Measurements from ENCODE around the gene BABAM2.

Gene BABAM2

DNA sequence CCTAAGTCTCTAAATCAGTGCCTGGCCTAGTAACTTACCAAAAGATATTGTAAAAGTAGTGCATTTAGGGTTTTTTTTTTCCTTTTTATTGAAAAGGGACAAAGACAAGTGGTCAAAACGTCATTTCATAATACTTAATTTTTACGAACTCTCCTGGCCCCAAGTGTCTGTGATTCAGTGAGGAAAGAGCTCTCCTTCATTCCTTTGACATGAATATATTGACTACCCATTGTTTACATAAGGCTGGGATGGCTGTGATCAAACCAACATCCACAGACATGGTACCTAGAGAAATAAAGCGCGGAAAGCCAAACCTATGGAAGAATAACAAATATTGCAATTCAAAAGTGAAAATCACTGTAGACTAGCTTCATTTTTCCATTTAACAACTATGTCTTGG, 198.4 kb downstream of the BABAM2 start:
- Histone ChIP-seq H3K9me3 (ENCODE audit: insufficient read depth, low read length) (no peaks in the 10 kb centered on the region), H2AFZ (ENCODE audit: low read depth, low read length, severe bottlenecking) (no peak overlapping the region), H4K20me1 (ENCODE audit: low read depth, low read length) (no peaks in the 10 kb centered on the region), H3K4me2 (ENCODE audit: low read depth, low read length, poor library complexity, severe bottlenecking) (no peak overlapping the region), H3K27ac (ENCODE audit: low read depth, low read length) (no peak overlapping the region), H3F3A (ENCODE audit: insufficient read depth) (no peaks in the 10 kb centered on the region), H3K4me3 (ENCODE audit: insufficient read depth, low read length, poor library complexity, severe bottlenecking) (no peak overlapping the region), H3K9me2 (replicated peaks; ENCODE audit: insufficient read depth, low read length) (no peaks in the 10 kb centered on the region), H3K36me3 (ENCODE audit: low read length) (no peaks in the 10 kb centered on the region), H3K27me3 (ENCODE audit: low read length) (no peaks in the 10 kb centered on the region), H3K79me2 (ENCODE audit: insufficient read depth, low read length) (no peaks in the 10 kb centered on the region), H3K9ac (ENCODE audit: low read length) (no peak overlapping the region)
- no peak for TF ChIP-seq EZH2phosphoT487 (conservative IDR thresholded peaks at IDR 0.05; ENCODE audit: low read length)
- TF ChIP-seq CTCF (IDR thresholded peaks at IDR 0.05; ENCODE audit: insufficient read depth, low read length, poor library complexity, severe bottlenecking) = no peak

DNA sequence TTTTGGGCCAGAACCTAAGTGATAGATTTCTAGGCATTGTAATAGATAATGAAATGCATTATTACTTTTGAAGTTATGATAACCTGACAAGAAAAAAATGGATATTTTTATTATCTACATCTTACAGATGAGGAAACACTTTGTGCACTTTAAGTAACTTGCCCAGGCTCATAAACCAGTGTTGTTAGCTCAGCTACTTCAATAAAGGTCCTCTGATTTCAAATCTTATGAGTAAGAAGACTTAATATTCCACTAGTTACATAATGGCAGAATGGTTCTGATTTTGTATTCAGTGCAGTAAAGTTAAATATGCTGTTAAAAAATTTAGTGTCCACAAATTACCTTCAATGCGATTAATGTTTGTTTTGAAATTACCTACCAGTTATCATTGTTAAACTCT, 199.0 kb downstream of the BABAM2 start:
- TF ChIP-seq CTCF (IDR thresholded peaks at IDR 0.05; ENCODE audit: insufficient read depth, low read length, poor library complexity, severe bottlenecking) (no peak), EZH2phosphoT487 (conservative IDR thresholded peaks at IDR 0.05; ENCODE audit: low read length) (no peak)
- Histone ChIP-seq H2AFZ (ENCODE audit: low read depth, low read length, severe bottlenecking) (no peak overlapping the region), H3K9me3 (ENCODE audit: insufficient read depth, low read length) (no peaks in the 10 kb centered on the region), H3K4me2 (ENCODE audit: low read depth, low read length, poor library complexity, severe bottlenecking) (no peak overlapping the region), H3K36me3 (ENCODE audit: low read length) (no peaks in the 10 kb centered on the region), H3K27ac (ENCODE audit: low read depth, low read length) (no peak overlapping the region), H3K4me3 (ENCODE audit: insufficient read depth, low read length, poor library complexity, severe bottlenecking) (no peak overlapping the region), H3K27me3 (ENCODE audit: low read length) (no peaks in the 10 kb centered on the region), H3F3A (ENCODE audit: insufficient read depth) (no peaks in the 10 kb centered on the region), H4K20me1 (ENCODE audit: low read depth, low read length) (no peaks in the 10 kb centered on the region), H3K9ac (ENCODE audit: low read length) (no peak overlapping the region), H3K79me2 (ENCODE audit: insufficient read depth, low read length) (no peaks in the 10 kb centered on the region), H3K9me2 (replicated peaks; ENCODE audit: insufficient read depth, low read length) (no peaks in the 10 kb centered on the region)

DNA sequence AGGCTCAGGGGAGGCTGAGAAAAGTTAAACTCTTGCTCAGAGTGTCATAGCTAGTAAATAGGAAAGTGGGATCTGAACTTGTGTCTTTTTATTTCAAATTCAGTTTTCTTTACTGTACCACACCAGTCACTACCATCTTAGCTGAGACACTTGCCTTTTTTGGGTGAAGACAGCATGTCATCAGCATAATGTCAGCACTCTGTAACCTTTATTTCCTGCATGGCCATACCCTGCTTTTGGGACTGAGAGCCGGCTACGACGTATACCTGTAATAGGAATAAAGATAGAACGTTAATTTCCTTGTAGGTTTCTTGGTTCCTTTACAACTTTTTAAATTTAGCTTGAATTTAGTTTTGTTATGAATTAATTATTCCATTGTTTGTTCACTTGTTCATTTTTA, 202.8 kb downstream of the BABAM2 start:
- Histone ChIP-seq H4K20me1 (ENCODE audit: low read depth, low read length) (no peaks in the 10 kb centered on the region), H3K9me2 (replicated peaks; ENCODE audit: insufficient read depth, low read length) (no peaks in the 10 kb centered on the region), H3F3A (ENCODE audit: insufficient read depth) (no peaks in the 10 kb centered on the region), H3K4me3 (ENCODE audit: insufficient read depth, low read length, poor library complexity, severe bottlenecking) (no peak overlapping the region), H3K4me2 (ENCODE audit: low read depth, low read length, poor library complexity, severe bottlenecking) (no peak overlapping the region), H3K9me3 (ENCODE audit: insufficient read depth, low read length) (no peaks in the 10 kb centered on the region), H3K9ac (ENCODE audit: low read length) (no peak overlapping the region), H3K36me3 (ENCODE audit: low read length) (no peaks in the 10 kb centered on the region), H2AFZ (ENCODE audit: low read depth, low read length, severe bottlenecking) (no peak overlapping the region), H3K27me3 (ENCODE audit: low read length) (no peaks in the 10 kb centered on the region), H3K27ac (ENCODE audit: low read depth, low read length) (no peak overlapping the region), H3K79me2 (ENCODE audit: insufficient read depth, low read length) (no peaks in the 10 kb centered on the region)
- no peak for TF ChIP-seq EZH2phosphoT487 (conservative IDR thresholded peaks at IDR 0.05; ENCODE audit: low read length)

DNA sequence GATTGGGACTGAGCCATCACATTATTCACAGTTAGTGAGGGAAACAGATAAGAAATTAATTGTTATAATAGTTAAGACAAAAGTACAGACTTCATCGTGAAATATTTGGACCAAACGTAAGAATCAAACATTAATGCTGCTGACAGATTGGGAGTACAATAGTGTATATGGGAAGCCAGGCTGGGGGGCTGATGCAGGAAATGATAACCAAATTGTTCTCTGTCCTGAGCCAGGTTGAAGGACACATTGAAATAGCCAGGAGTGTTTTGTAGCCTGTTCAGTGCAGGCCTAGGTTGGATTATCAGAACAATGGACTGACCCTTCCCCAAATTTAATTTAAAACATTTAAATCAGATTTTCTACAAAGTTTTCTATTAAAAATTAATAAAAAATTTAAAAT, 203.2 kb downstream of the BABAM2 start:
- Histone ChIP-seq H3K4me3 (ENCODE audit: insufficient read depth, low read length, poor library complexity, severe bottlenecking) (no peak overlapping the region), H2AFZ (ENCODE audit: low read depth, low read length, severe bottlenecking) (no peak overlapping the region), H3K9ac (ENCODE audit: low read length) (no peak overlapping the region), H3K36me3 (ENCODE audit: low read length) (no peaks in the 10 kb centered on the region), H3K79me2 (ENCODE audit: insufficient read depth, low read length) (no peaks in the 10 kb centered on the region), H3K9me2 (replicated peaks; ENCODE audit: insufficient read depth, low read length) (no peaks in the 10 kb centered on the region), H3K27ac (ENCODE audit: low read depth, low read length) (no peak overlapping the region), H3K4me2 (ENCODE audit: low read depth, low read length, poor library complexity, severe bottlenecking) (no peak overlapping the region), H3F3A (ENCODE audit: insufficient read depth) (no peaks in the 10 kb centered on the region), H4K20me1 (ENCODE audit: low read depth, low read length) (no peaks in the 10 kb centered on the region), H3K27me3 (ENCODE audit: low read length) (no peaks in the 10 kb centered on the region), H3K9me3 (ENCODE audit: insufficient read depth, low read length) (no peaks in the 10 kb centered on the region)
- TF ChIP-seq CTCF (IDR thresholded peaks at IDR 0.05; ENCODE audit: insufficient read depth, low read length, poor library complexity, severe bottlenecking) (no peak), EZH2phosphoT487 (conservative IDR thresholded peaks at IDR 0.05; ENCODE audit: low read length) (no peak)

Measured in SU-DHL-6 (cell line).